Memory B cell (primary cell): Measurements from ENCODE around the gene AASDH.
"Not testable (repeated sequence)": the region's sequence is repeated elsewhere in the genome, so short reads cannot be mapped to it uniquely, and the experiment has no call there.

Experiments
- ATAC-seq: fragments of 150-1000 bp; cut with Tn5 transposase; 2 replicates; pipeline ENCODE4 v1.10.0; 2021; ENCODE audit warnings: low read depth, mild to moderate bottlenecking, moderate library complexity
- DNase-seq, 2 donors: peaks; one replicate each; pipeline ENCODE4 v3.0.0; 2022; ENCODE audit warnings: low spot score in 2 of 2
- H3K27ac Mint-ChIP-seq: one replicate; pipeline ENCODE4 v1.8.0; 2022; ENCODE audit warnings: mild to moderate bottlenecking, moderate library complexity, mixed read lengths
- H3K27me3 Mint-ChIP-seq: one replicate; pipeline ENCODE4 v1.8.0; 2022; ENCODE audit warnings: mixed read lengths
- H3K36me3 Mint-ChIP-seq: one replicate; pipeline ENCODE4 v1.8.0; 2022; ENCODE audit warnings: mild to moderate bottlenecking, mixed read lengths
- H3K4me1 Mint-ChIP-seq: one replicate; pipeline ENCODE4 v1.8.0; 2022; ENCODE audit warnings: mixed read lengths
- H3K4me3 Mint-ChIP-seq: one replicate; pipeline ENCODE4 v1.8.0; 2022; ENCODE audit warnings: mild to moderate bottlenecking, moderate library complexity, mixed read lengths
- H3K9me3 Mint-ChIP-seq: one replicate; pipeline ENCODE4 v1.8.0; 2022; ENCODE audit warnings: mixed read lengths

AASDH gene

DNA sequence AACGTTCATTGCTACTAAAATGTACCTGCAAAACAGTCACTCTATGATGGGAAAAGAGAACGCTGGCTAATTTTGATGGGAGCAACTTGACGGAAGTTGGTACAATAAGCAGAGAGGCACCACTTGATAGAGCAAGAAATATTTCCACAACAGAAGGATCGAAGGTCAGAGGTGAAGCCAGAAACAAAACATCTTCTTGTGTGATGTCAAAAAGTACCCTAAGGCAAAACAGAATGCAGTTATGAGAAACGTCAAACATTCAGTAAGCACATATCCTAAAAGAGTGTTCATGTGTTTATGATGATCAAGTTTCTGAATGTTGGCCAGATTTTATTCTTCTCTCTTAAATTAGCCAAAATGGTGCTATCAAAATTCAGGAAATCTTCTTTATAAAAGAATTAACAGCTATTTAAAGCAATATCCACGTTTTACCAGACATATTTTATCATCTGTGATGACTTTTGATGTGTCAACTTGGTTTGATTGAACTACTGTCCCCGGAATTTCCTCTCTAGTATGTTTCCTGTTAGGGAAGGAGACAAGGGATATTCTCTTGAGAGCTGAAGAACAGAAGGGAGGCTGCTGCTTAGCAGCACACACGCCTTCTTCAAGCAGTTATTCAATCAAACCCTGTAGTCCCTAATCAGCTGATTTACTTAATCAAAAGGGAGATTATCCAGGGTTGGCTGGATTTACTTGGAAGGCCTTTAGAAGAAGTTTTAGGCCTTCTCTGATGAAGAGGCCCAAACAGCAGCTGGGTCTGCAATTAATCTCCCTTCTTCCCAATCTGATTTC is 15.7 kb downstream of the AASDH start:
- Mint-ChIP-seq H3K27me3 (no peaks in the 10 kb centered on the region), H3K36me3 (peaks cover 25% of the 10 kb centered on the region), H3K4me3 (no peak overlapping the region), H3K27ac (peak overlapping the region; percentile 26), H3K4me1 (no peaks in the 10 kb centered on the region), H3K9me3 (no peaks in the 10 kb centered on the region)
- ATAC-seq: no peak
- no peak for DNase-seq

GRCh38 chr4:56370377-56370776 is 16.9 kb downstream of the AASDH start:
- no peaks in the 10 kb centered on the region for H3K27me3 Mint-ChIP-seq
- no peak overlapping the region for H3K27ac Mint-ChIP-seq
- peaks cover 25% of the 10 kb centered on the region for H3K36me3 Mint-ChIP-seq
- no peak overlapping the region for H3K4me3 Mint-ChIP-seq
- no peak for ATAC-seq
- DNase-seq: no peak
- no peaks in the 10 kb centered on the region for H3K9me3 Mint-ChIP-seq
- H3K4me1 Mint-ChIP-seq: no peaks in the 10 kb centered on the region

GRCh38 chr4:56362981-56363380 is 24.3 kb downstream of the AASDH start:
- H3K4me1 Mint-ChIP-seq, H3K27ac Mint-ChIP-seq, DNase-seq, H3K9me3 Mint-ChIP-seq, ATAC-seq, H3K4me3 Mint-ChIP-seq, H3K27me3 Mint-ChIP-seq: not testable (repeated sequence)
- peaks cover 20% of the 10 kb centered on the region for H3K36me3 Mint-ChIP-seq

- H3K4me1 Mint-ChIP-seq: no peaks in the 10 kb centered on the region
- no peak overlapping the region for H3K27ac Mint-ChIP-seq
- no peaks in the 10 kb centered on the region for H3K9me3 Mint-ChIP-seq
- ATAC-seq (no peak), DNase-seq (no peak)
- H3K36me3 Mint-ChIP-seq: peaks cover 17% of the 10 kb centered on the region
- H3K27me3 Mint-ChIP-seq: no peaks in the 10 kb centered on the region
- H3K4me3 Mint-ChIP-seq: no peak overlapping the region
These were observed 27.2 kb downstream of the AASDH start for GRCh38 chr4:56360071-56360470.

GRCh38 chr4:56356650-56357049 is 30.6 kb downstream of the AASDH start:
- DNase-seq (no peak), ATAC-seq (no peak)
- Mint-ChIP-seq H3K27me3 (no peaks in the 10 kb centered on the region), H3K4me1 (no peaks in the 10 kb centered on the region), H3K36me3 (peaks cover 11% of the 10 kb centered on the region), H3K27ac (no peak overlapping the region), H3K4me3 (no peak overlapping the region), H3K9me3 (no peaks in the 10 kb centered on the region)

DNA sequence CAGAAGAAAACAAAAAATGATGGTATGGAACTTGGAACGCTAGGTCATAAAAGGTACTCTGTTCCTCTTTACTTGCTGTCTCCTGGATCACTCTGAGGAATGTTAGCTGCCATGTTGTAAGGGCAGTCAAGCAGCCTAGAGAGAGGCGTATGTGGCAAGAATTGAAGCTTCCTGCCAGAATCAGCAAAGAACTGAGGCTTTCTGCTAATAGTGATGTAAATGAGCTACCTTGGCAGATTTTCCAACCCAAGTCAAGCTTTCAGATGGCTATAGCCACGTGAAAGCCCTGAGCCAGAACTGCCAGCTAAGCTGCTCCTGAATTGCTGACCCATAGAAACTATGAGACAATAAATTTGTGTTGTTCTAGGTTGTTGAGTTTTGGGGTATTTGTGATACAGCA is 38.7 kb downstream of the AASDH start:
- DNase-seq: no peak
- H3K9me3 Mint-ChIP-seq: no peaks in the 10 kb centered on the region
- no peak overlapping the region for H3K27ac Mint-ChIP-seq
- peaks cover 21% of the 10 kb centered on the region for H3K36me3 Mint-ChIP-seq
- no peaks in the 10 kb centered on the region for H3K27me3 Mint-ChIP-seq
- ATAC-seq: no peak
- H3K4me1 Mint-ChIP-seq: no peaks in the 10 kb centered on the region
- no peak overlapping the region for H3K4me3 Mint-ChIP-seq

- ATAC-seq (no peak), DNase-seq (no peak)
- peaks cover 23% of the 10 kb centered on the region for H3K36me3 Mint-ChIP-seq
- peaks cover 6% of the 10 kb centered on the region for H3K4me1 Mint-ChIP-seq
- H3K9me3 Mint-ChIP-seq: peaks cover under 1% of the 10 kb centered on the region
- no peaks in the 10 kb centered on the region for H3K27me3 Mint-ChIP-seq
- H3K4me3 Mint-ChIP-seq: no peak overlapping the region
- no peak overlapping the region for H3K27ac Mint-ChIP-seq
These were observed 41.8 kb downstream of the AASDH start for GRCh38 chr4:56345458-56345857.

- no peak for DNase-seq
- no peak for ATAC-seq
- Mint-ChIP-seq H3K27ac (no peak overlapping the region), H3K27me3 (no peaks in the 10 kb centered on the region), H3K4me1 (peaks cover 6% of the 10 kb centered on the region), H3K9me3 (peaks cover 2% of the 10 kb centered on the region), H3K36me3 (peaks cover 18% of the 10 kb centered on the region), H3K4me3 (no peak overlapping the region)
These were observed 44.5 kb downstream of the AASDH start for GRCh38 chr4:56342746-56343145.

- Mint-ChIP-seq H3K27me3 (no peaks in the 10 kb centered on the region), H3K9me3 (peaks cover 1% of the 10 kb centered on the region), H3K36me3 (peaks cover 2% of the 10 kb centered on the region), H3K4me3 (no peak overlapping the region), H3K4me1 (no peaks in the 10 kb centered on the region), H3K27ac (no peak overlapping the region)
- ATAC-seq (no peak), DNase-seq (no peak)
These were observed 56.6 kb downstream of the AASDH start for GRCh38 chr4:56330691-56331090.

- ATAC-seq (no peak), DNase-seq (no peak)
- Mint-ChIP-seq H3K36me3 (no peaks in the 10 kb centered on the region), H3K4me3 (no peak overlapping the region), H3K4me1 (no peaks in the 10 kb centered on the region), H3K27ac (no peak overlapping the region), H3K27me3 (no peaks in the 10 kb centered on the region), H3K9me3 (no peaks in the 10 kb centered on the region)
These were observed 60.9 kb downstream of the AASDH start for GRCh38 chr4:56326363-56326762.

- no peaks in the 10 kb centered on the region for H3K4me1 Mint-ChIP-seq
- H3K27me3 Mint-ChIP-seq: no peaks in the 10 kb centered on the region
- H3K4me3 Mint-ChIP-seq: no peak overlapping the region
- H3K36me3 Mint-ChIP-seq: no peaks in the 10 kb centered on the region
- no peak overlapping the region for H3K27ac Mint-ChIP-seq
- DNase-seq: no peak
- no peaks in the 10 kb centered on the region for H3K9me3 Mint-ChIP-seq
- no peak for ATAC-seq
These were observed 63.2 kb downstream of the AASDH start for GRCh38 chr4:56324011-56324610.

GRCh38 chr4:56323327-56323726 is 64.0 kb downstream of the AASDH start:
- DNase-seq: no peak
- no peak for ATAC-seq
- Mint-ChIP-seq H3K36me3 (no peaks in the 10 kb centered on the region), H3K27me3 (no peaks in the 10 kb centered on the region), H3K4me1 (no peaks in the 10 kb centered on the region), H3K27ac (no peak overlapping the region), H3K9me3 (no peaks in the 10 kb centered on the region), H3K4me3 (no peak overlapping the region)

- no peak overlapping the region for H3K4me3 Mint-ChIP-seq
- no peaks in the 10 kb centered on the region for H3K4me1 Mint-ChIP-seq
- no peaks in the 10 kb centered on the region for H3K27me3 Mint-ChIP-seq
- no peaks in the 10 kb centered on the region for H3K36me3 Mint-ChIP-seq
- DNase-seq (no peak), ATAC-seq (no peak)
- H3K27ac Mint-ChIP-seq: no peak overlapping the region
- no peaks in the 10 kb centered on the region for H3K9me3 Mint-ChIP-seq
These were observed 66.0 kb downstream of the AASDH start for GRCh38 chr4:56321251-56321650.

GRCh38 chr4:56320293-56320692 is 67.0 kb downstream of the AASDH start:
- Mint-ChIP-seq H3K9me3 (no peaks in the 10 kb centered on the region), H3K4me1 (no peaks in the 10 kb centered on the region), H3K4me3 (no peak overlapping the region), H3K27ac (no peak overlapping the region), H3K36me3 (no peaks in the 10 kb centered on the region), H3K27me3 (no peaks in the 10 kb centered on the region)
- ATAC-seq (no peak), DNase-seq (no peak)

GRCh38 chr4:56318555-56318954 is 68.7 kb downstream of the AASDH start:
- Mint-ChIP-seq H3K27me3 (no peaks in the 10 kb centered on the region), H3K4me3 (no peak overlapping the region), H3K27ac (no peak overlapping the region), H3K36me3 (peaks cover 4% of the 10 kb centered on the region), H3K4me1 (no peaks in the 10 kb centered on the region), H3K9me3 (peaks cover 4% of the 10 kb centered on the region)
- DNase-seq (no peak), ATAC-seq (no peak)
